Fibroblast of lung (primary cell): ENCODE measurements around the gene TGM4. TPM values are rescaled to one million over a fixed set of nuclear protein-coding genes. Genes with fewer than 3 reads are reported as not detected.

ENCODE experiments used
- DNase-seq, 2 donors: peaks; one replicate each; pipeline versions ENCODE4 v3.0.0 to v3.0.0-alpha.2; 2010; ENCODE audit warnings: low read depth in 2 of 2
- H2AFZ ChIP-seq: 2 replicates; pipeline ENCODE4 v1.5.1; 2012; ENCODE audit warnings: low read length, control low read depth, inconsistent platforms
- H3K27ac ChIP-seq: 2 replicates; pipeline ENCODE4 v1.5.1; 2011; ENCODE audit warnings: low read length, control low read depth; ENCODE audit not compliant: insufficient read depth
- H3K27me3 ChIP-seq: 2 replicates; pipeline ENCODE4 v1.5.1; 2011; ENCODE audit warnings: mild to moderate bottlenecking, low read length; ENCODE audit not compliant: control insufficient read depth, insufficient read depth
- H3K36me3 ChIP-seq: 2 replicates; pipeline ENCODE4 v1.5.1; 2011; ENCODE audit warnings: low read length; ENCODE audit not compliant: control insufficient read depth, insufficient read depth
- H3K4me1 ChIP-seq: 2 replicates; pipeline ENCODE4 v1.5.1; 2011; ENCODE audit warnings: low read length; ENCODE audit not compliant: control insufficient read depth, insufficient read depth; ENCODE audit errors: extremely low read depth
- H3K4me2 ChIP-seq: 2 replicates; pipeline ENCODE4 v1.5.1; 2011; ENCODE audit warnings: low read length, control low read depth; ENCODE audit not compliant: insufficient read depth; ENCODE audit errors: extremely low read depth
- H3K4me3 ChIP-seq, 4 experiments: fragments of 200-600 bp in 1 of 4; sonication (generic) in 1 of 4; replicated peaks in 1 of 4; 2 replicates each; pipeline ENCODE4 v1.5.1; 2011 to 2016; ENCODE audit warnings: low read length in 4 of 4, low read depth in 3 of 4, mild to moderate bottlenecking in 3 of 4, control low read depth in 2 of 4, inconsistent platforms in 1 of 4, mixed read lengths in 1 of 4; ENCODE audit not compliant: insufficient read depth in 1 of 4; ENCODE audit errors: control extremely low read depth in 1 of 4
- H3K79me2 ChIP-seq: 2 replicates; pipeline ENCODE4 v1.5.1; 2012; ENCODE audit warnings: mild to moderate bottlenecking, low read length, inconsistent platforms; ENCODE audit not compliant: control insufficient read depth, insufficient read depth
- H3K9ac ChIP-seq: 2 replicates; pipeline ENCODE4 v1.5.1; 2011; ENCODE audit warnings: mild to moderate bottlenecking, low read length, control low read depth; ENCODE audit not compliant: insufficient read depth
- H3K9me3 ChIP-seq: 2 replicates; pipeline ENCODE4 v1.5.1; 2012; ENCODE audit warnings: low read depth, low read length; ENCODE audit not compliant: control insufficient read depth, insufficient read depth
- H4K20me1 ChIP-seq: 2 replicates; pipeline ENCODE4 v1.5.1; 2011; ENCODE audit warnings: low read length; ENCODE audit not compliant: control insufficient read depth, insufficient read depth; ENCODE audit errors: extremely low read depth
- EZH2 ChIP-seq: IDR thresholded peaks from 2 replicates; pipeline ENCODE4 v1.5.1; 2012; ENCODE audit warnings: low read length, control low read depth, mild to moderate bottlenecking; ENCODE audit errors: missing control alignments
- polyA plus RNA-seq, 2 donors: library from polyadenylated mRNA; depleted of rRNA in 1 of 2; stranded (reverse) in 1 of 2; unstranded in 1 of 2; fragments of >200 nt; gene quantifications; 2 replicates each; pipeline ENCODE4 v1.2.1, GENCODE V29; 2011 to 2012; ENCODE audit warnings: missing spikeins in 1 of 2
- total RNA-seq: library from RNA; depleted of rRNA; stranded (reverse); fragments of >200 nt; gene quantifications from 2 replicates; pipeline ENCODE4 v1.2.1, GENCODE V29; 2014
- TF ChIP-seq, protein P1 (sequence below), 2 donors: IDR thresholded peaks in 1 of 2; conservative IDR thresholded peaks in 1 of 2; 1 replicate in 1 of 2; 2 replicates in 1 of 2; pipeline ENCODE4 v1.5.1; 2011 to 2012; ENCODE audit warnings: low read length in 2 of 2, control low read depth in 1 of 2, inconsistent platforms in 1 of 2, low read depth in 1 of 2, mild to moderate bottlenecking in 1 of 2

TGM4 gene
- total and polyA plus RNA-seq, 2 donors (not counting 1 experiment from before 2014, with no cell fraction given) = not detected

GRCh38 chr3:44952689-44953088, 78.3 kb downstream of the TGM4 start:
- H3K4me2 ChIP-seq = no peak overlapping the region
- no peak for DNase-seq
- no peak overlapping the region for H2AFZ ChIP-seq
- peaks cover 4% of the 10 kb centered on the region for H3K4me1 ChIP-seq
- no peaks in the 10 kb centered on the region for H3K27me3 ChIP-seq
- H3K79me2 ChIP-seq = no peaks in the 10 kb centered on the region
- no peak overlapping the region for H3K9ac ChIP-seq
- no peak overlapping the region for H3K4me3 ChIP-seq
- peaks cover 1% of the 10 kb centered on the region for H3K36me3 ChIP-seq
- TF ChIP-seq, protein P1, sequence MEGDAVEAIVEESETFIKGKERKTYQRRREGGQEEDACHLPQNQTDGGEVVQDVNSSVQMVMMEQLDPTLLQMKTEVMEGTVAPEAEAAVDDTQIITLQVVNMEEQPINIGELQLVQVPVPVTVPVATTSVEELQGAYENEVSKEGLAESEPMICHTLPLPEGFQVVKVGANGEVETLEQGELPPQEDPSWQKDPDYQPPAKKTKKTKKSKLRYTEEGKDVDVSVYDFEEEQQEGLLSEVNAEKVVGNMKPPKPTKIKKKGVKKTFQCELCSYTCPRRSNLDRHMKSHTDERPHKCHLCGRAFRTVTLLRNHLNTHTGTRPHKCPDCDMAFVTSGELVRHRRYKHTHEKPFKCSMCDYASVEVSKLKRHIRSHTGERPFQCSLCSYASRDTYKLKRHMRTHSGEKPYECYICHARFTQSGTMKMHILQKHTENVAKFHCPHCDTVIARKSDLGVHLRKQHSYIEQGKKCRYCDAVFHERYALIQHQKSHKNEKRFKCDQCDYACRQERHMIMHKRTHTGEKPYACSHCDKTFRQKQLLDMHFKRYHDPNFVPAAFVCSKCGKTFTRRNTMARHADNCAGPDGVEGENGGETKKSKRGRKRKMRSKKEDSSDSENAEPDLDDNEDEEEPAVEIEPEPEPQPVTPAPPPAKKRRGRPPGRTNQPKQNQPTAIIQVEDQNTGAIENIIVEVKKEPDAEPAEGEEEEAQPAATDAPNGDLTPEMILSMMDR (conservative IDR thresholded peaks at IDR 0.05 in 1 of 2, IDR thresholded peaks at IDR 0.05 in 1 of 2; ENCODE audit: low read depth in 1 of 2, low read length in 2 of 2) = no peak
- no peak for TF ChIP-seq EZH2
- no peaks in the 10 kb centered on the region for H3K9me3 ChIP-seq
- H4K20me1 ChIP-seq = no peaks in the 10 kb centered on the region
- no peak overlapping the region for H3K27ac ChIP-seq

GRCh38 chr3:44954304-44954703, 79.9 kb downstream of the TGM4 start:
- H4K20me1 ChIP-seq = no peaks in the 10 kb centered on the region
- no peak for TF ChIP-seq EZH2
- H2AFZ ChIP-seq = no peak overlapping the region
- no peak overlapping the region for H3K4me3 ChIP-seq
- no peak overlapping the region for H3K27ac ChIP-seq
- peaks cover 4% of the 10 kb centered on the region for H3K4me1 ChIP-seq
- H3K9ac ChIP-seq = no peak overlapping the region
- peaks cover 5% of the 10 kb centered on the region for H3K36me3 ChIP-seq
- no peaks in the 10 kb centered on the region for H3K9me3 ChIP-seq
- DNase-seq = no peak
- no peaks in the 10 kb centered on the region for H3K79me2 ChIP-seq
- no peak overlapping the region for H3K4me2 ChIP-seq
- H3K27me3 ChIP-seq = no peaks in the 10 kb centered on the region

DNA sequence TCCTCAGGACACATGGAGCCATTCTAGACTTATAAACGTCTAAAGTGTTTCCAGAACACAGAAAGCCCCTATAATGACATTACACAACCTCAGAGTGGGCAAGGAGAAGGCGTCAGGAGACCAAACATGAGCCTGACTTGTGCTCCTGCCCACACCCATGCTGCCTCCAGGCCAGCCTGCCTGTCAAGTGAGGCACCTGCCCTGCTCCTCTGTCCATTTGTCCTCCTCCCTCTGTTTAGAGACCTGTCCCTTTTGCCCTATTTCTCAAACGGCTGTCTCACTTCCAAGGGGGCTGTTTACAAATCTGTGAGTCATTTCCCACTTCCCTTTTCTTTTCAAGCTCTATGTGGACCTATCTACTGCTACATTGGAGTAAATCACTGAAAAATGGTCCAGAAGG, 80.6 kb downstream of the TGM4 start:
- Histone ChIP-seq H3K27me3 (no peaks in the 10 kb centered on the region), H3K4me2 (no peak overlapping the region), H3K9ac (no peak overlapping the region), H3K27ac (no peak overlapping the region), H3K36me3 (peaks cover 5% of the 10 kb centered on the region), H3K4me1 (peaks cover 5% of the 10 kb centered on the region), H3K79me2 (no peaks in the 10 kb centered on the region), H4K20me1 (no peaks in the 10 kb centered on the region), H2AFZ (no peak overlapping the region), H3K4me3 (no peak overlapping the region), H3K9me3 (no peaks in the 10 kb centered on the region)
- TF ChIP-seq EZH2 = no peak
- peak; percentile 20 to 61 for DNase-seq

- Histone ChIP-seq H3K27ac (no peak overlapping the region), H3K4me2 (no peak overlapping the region), H3K79me2 (no peaks in the 10 kb centered on the region), H3K9ac (no peak overlapping the region), H3K4me3 (no peak overlapping the region), H3K4me1 (peaks cover 7% of the 10 kb centered on the region), H3K36me3 (peaks cover 5% of the 10 kb centered on the region), H3K27me3 (no peaks in the 10 kb centered on the region), H4K20me1 (no peaks in the 10 kb centered on the region), H3K9me3 (no peaks in the 10 kb centered on the region), H2AFZ (no peak overlapping the region)
- TF ChIP-seq, protein P1 (conservative IDR thresholded peaks at IDR 0.05 in 1 of 2, IDR thresholded peaks at IDR 0.05 in 1 of 2; ENCODE audit: low read depth in 1 of 2, low read length in 2 of 2) = no peak
- no peak for TF ChIP-seq EZH2
- no peak for DNase-seq
Measured at GRCh38 chr3:44955917-44956316, 81.5 kb downstream of the TGM4 start.
